ENCODE results near the gene CCM2.
"Not testable (repeated sequence)": the region's sequence is repeated elsewhere in the genome, so short reads cannot be mapped to it uniquely, and the experiment has no call there.

Gene CCM2

GRCh38 chr7:45007106-45007505, 7.1 kb downstream of the CCM2 start:
- no peak for DNase-seq

- DNase-seq, result peak; percentile 29
Observed at GRCh38 chr7:45007571-45008328, 7.7 kb downstream of the CCM2 start.

GRCh38 chr7:45013465-45013967, 13.5 kb downstream of the CCM2 start:
- no peak for DNase-seq

- DNase-seq, result no peak
Observed at GRCh38 chr7:45015313-45015712, 15.3 kb downstream of the CCM2 start.

- no peak for DNase-seq
Observed at GRCh38 chr7:45017253-45017652, 17.3 kb downstream of the CCM2 start.

DNA sequence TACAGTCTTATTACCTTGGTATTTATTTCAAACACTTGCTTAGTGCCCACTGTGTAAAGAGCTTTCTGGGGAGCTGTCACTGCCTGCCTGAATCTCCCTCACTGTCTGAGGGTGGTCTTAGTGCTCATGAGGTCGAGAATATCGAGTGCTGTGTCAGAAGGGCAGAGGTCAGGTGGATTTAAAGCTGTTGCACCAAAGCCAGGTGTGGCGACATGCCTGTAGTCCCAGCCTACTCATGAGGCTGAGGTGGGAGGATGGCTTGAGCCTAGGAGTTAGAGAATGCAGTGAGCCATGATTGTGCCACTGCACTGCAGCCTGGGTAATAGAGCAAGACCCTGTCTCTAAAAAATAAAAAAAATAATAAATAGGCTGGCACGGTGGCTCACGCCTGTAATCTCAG, 20.9 kb downstream of the CCM2 start:
- DNase-seq, result no peak

DNA sequence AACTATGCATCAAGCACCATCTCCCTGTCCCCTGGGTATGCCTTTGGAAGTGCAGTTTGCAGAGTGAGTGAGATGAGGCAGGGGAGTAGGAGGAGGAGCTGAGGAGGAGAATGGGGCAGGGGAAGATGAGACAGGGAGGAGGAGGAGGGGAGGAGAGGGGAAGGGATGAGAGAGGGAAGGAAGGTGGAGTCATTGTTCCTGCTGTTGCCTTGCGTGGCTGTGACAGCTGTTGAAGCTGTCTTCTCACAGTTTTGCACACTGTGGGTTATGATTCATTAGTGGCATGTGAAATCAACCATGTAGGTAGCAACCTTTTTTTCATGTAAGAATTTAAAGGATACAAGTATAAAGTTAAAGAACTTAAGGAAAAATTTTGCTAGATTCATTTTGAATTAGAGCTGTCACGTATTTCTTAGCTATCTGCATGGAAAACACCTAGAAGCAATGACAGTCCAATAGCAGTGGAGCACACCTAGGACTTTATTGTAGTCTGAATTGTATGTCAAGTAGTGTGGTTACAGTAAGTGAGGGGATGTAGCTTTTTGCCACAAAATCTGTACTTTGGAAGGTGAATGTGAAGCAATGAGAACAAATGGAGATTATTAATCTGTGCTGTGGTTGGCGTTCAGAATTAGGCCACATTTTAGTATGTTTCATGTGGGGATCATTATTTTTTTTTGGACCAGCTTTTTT, 21.7 kb downstream of the CCM2 start:
- DNase-seq, result no peak

- DNase-seq, result no peak
Observed at GRCh38 chr7:45024126-45024744, 24.2 kb downstream of the CCM2 start.

- DNase-seq, result not testable (repeated sequence)
Observed at GRCh38 chr7:45025473-45025872, 25.5 kb downstream of the CCM2 start.

DNA sequence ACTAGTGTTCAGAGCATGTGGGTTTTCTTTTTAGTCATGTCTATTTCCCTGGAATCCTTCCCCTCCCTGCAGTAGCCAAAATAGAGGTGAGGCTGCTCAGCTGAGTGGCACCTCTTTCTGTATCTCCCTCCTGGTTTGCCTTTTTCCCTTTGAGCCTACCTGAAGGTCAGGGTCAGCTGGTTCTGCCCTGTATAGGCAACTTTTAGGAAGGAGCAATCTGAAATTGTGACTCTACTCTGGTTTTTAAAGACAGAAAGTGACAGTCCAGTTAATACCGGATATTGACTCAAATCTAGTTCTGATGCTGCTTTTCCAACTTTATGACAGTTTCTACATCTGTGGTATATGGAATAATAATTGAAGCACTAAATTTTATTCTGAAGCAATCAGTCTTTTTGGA, 26.0 kb downstream of the CCM2 start:
- no peak for DNase-seq

DNA sequence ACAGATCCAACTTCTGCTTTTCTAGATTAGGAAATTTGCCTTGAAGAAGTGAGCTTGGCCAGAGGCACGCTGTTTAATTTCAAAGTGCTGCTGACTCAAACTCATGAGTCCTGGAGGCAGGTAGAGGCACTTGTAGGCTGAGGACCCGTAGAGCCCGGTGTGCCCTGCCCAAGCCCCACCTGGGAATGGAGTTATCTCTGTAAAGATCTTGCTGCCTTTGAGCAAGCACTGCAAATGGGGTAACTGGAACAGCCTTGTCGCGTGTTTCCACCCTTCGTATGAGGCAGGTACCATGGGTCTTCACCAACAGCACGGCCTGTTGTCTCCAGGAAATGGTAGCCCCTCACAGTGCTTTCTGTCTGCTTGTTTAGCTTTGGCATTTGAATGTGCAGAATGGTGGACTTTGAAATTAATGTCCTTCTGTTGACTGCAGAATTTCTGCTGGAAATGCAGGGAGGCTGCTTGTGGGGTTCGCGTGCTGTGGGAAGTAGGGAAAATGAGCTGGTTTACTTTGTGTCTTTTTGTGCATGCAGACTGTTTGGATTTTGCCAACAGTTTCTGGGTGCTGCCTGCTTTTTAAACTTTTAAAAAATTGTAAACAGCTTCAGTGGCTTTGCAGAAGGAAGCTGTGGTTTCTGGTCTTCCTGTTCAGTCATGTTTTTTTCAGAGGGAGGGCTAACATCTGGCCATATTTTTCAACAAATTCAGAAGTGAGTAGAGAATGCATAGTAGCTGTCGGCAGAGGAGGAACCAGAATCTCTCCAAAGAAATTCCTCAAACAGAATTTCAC, 27.2 kb downstream of the CCM2 start:
- DNase-seq, result peak; percentile 25

GRCh38 chr7:45027774-45028114, 27.7 kb downstream of the CCM2 start:
- DNase-seq, result no peak

DNA sequence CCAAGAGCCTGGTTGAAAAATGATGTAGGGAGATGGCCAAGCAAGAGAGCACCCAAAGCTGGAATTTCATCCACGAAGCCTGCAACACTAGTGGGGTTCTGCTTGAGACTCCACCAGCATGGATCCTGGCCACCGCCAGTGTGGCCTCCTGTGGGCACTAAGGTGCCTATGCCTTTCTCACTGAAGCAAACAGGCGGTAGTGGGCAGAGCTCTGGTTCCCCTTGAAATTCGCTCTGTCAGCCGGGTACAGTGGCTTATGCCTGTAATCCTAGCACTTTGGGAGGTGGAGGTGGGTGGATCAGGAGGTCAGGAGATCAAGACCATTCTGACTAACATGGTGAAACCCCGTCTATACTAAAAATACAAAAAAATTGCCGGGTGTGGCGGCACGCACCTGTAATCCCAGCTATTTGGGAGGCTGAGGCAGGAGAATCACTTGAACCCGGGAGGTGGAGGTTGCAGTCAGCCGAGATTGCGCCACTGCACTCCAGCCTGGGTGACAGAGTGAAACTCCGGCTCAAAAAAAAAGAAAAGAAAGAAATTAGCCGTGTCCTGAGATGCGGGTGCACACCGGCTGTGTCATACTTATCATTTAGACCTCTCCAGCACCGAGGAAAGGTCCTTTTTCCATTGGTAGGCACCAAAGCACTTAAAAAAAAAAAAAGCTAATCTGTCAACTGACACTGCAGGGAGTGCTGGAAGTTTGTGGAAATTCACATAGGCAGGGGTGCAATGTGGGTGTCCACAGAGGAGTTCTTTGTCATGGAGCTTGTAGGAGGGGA, 28.3 kb downstream of the CCM2 start:
- DNase-seq, result no peak

DNA sequence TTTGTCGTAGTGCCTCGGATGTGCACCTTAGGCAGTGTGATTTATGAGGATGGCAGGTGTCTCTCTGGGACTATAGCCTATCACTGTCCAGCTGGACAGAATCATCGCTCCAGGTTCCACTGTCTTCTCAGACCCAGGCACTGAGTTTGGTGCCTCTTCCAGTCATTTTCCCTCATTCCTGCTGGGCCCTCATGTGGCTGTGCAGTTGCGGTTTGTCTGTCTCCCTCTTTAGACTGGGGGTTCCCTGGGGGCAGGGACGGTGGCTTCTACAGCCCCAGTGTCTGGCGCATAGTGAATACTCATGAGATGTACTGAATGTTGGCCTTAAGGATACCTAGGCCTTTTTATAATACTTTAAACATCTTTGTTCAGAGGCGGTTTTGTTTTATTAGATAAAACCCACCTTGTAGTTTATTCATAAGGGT, 28.9 kb downstream of the CCM2 start:
- DNase-seq, result no peak

- no peak for DNase-seq
Observed at GRCh38 chr7:45031829-45032228, 31.8 kb downstream of the CCM2 start.

DNA sequence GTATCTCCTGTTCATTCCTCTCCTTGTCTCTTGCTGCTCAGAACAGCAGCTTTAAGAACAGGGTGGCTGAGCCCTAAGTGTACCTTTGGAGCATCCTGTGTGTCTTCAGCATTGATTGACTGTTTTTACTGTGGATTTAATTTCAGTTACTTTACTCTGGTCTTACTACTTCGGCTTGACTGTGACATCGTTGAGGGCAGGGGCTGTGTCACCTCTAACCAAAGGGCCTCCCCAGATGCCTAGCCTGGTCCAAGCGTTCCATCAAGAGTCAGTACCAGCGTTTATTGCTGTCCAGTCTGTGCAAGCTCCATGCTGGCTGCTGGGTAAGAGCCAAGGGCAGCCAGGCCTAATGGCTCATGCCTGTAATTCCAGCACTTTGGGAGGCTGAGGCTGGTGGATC, 32.4 kb downstream of the CCM2 start:
- no peak for DNase-seq

GRCh38 chr7:45033261-45033930, 33.4 kb downstream of the CCM2 start:
- no peak for DNase-seq

DNA sequence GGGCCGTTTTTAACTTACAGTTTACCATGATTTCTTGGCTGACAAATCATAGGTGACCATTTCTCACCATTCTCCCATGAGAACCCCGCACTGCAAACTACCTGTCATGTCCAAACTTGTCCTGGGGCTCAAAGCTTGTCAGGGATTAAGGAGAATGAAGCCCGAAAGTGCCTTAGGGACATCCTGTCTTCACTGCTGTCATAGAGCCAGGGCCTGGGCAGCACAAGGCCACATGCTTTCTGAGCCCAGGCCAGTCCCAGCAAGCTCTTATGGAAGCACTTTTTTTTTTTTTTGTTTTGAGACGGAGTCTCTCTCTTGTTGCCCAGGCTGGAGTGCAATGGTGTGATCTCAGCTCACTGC, 33.9 kb downstream of the CCM2 start:
- no peak for DNase-seq

DNA sequence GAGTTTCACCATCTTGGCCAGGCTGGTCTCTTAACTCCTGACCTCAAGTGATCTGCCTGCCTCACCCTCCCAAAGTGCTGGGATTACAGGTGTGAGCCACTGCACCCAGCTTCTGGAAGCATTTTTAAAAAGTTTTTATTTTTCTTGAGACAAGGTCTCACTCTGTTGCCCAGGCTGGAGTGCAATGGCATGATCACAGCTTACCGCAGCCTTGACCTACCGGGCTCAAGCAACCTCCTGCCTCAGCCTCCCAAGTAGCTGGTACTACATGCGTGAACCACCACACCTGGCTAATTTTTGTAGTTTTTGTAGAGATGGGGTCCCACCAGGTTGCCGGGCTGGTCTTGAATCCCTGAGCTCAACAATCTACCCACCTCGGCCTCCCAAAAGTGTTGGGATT, 34.7 kb downstream of the CCM2 start:
- not testable (repeated sequence) for DNase-seq

GRCh38 chr7:45035371-45035770, 35.4 kb downstream of the CCM2 start:
- no peak for DNase-seq

GRCh38 chr7:45035893-45036292, 35.9 kb downstream of the CCM2 start:
- DNase-seq, result no peak

DNA sequence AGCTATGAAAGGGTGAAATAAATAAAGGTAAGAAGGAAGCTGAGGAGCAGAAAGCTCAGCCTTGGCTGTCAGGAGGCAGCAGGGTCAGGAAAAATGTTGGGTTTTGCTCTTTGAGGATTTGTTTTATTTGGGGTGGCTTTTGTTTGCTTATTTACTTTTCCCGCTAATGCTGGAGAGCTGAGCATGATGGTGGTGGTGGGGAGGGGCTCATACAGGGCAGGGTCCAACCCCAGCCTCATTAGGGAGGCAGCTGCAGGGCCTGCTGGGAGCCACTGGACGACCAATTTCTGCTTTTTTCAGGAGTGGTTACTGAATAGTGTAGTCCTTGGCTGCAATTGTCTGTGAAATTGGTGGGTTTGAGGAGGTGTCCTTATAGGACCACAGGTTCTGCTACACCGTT, 36.3 kb downstream of the CCM2 start:
- DNase-seq, result no peak

Measured in CD4-positive, alpha-beta T cell treated with Interferon gamma for 1 hour (primary cell).